ENCODE results near the gene TDRD10.

The TDRD10 gene

GRCh38 chr1:154512760-154513159, 10.7 kb downstream of the TDRD10 start:
- in situ Hi-C loops (cut with HindIII; ENCODE audit: low sequenced_read_pairs): no loop called here

- in situ Hi-C loops (cut with HindIII; ENCODE audit: low sequenced_read_pairs): no loop called here
Measured at GRCh38 chr1:154514066-154514553, 12.1 kb downstream of the TDRD10 start.

GRCh38 chr1:154517661-154518060, 15.6 kb downstream of the TDRD10 start:
- in situ Hi-C loops (cut with HindIII; ENCODE audit: low sequenced_read_pairs): no loop called here

- in situ Hi-C loops (cut with HindIII; ENCODE audit: low sequenced_read_pairs): no loop called here
Measured at GRCh38 chr1:154519591-154519991, 17.6 kb downstream of the TDRD10 start.

GRCh38 chr1:154520333-154520732, 18.3 kb downstream of the TDRD10 start:
- in situ Hi-C loops (cut with HindIII; ENCODE audit: low sequenced_read_pairs): no loop called here

GRCh38 chr1:154521695-154522094, 19.7 kb downstream of the TDRD10 start:
- in situ Hi-C loops (cut with HindIII; ENCODE audit: low sequenced_read_pairs): no loop called here

- in situ Hi-C loops (cut with HindIII; ENCODE audit: low sequenced_read_pairs): no loop called here
Measured at GRCh38 chr1:154524881-154525280, 22.9 kb downstream of the TDRD10 start.

GRCh38 chr1:154527192-154527591, 25.2 kb downstream of the TDRD10 start:
- in situ Hi-C loops (cut with HindIII; ENCODE audit: low sequenced_read_pairs): no loop called here

GRCh38 chr1:154529308-154529707, 27.3 kb downstream of the TDRD10 start:
- in situ Hi-C loops (cut with HindIII; ENCODE audit: low sequenced_read_pairs): no loop called here

GRCh38 chr1:154531950-154532349, 29.9 kb downstream of the TDRD10 start:
- in situ Hi-C loops (cut with HindIII; ENCODE audit: low sequenced_read_pairs): loop anchor here (5.0 kb wide), 1 partner anchor 90 kb away; no protein-coding TSS in a partner anchor

- in situ Hi-C loops (cut with HindIII; ENCODE audit: low sequenced_read_pairs): loop anchor here (5.0 kb wide), 1 partner anchor 92 kb away; no protein-coding TSS in a partner anchor
Measured at GRCh38 chr1:154533952-154534844, 32.2 kb downstream of the TDRD10 start.

GRCh38 chr1:154536570-154536969, 34.6 kb downstream of the TDRD10 start:
- in situ Hi-C loops (cut with HindIII; ENCODE audit: low sequenced_read_pairs): no loop called here

- in situ Hi-C loops (cut with HindIII; ENCODE audit: low sequenced_read_pairs): no loop called here
Measured at GRCh38 chr1:154539486-154540483, 37.8 kb downstream of the TDRD10 start.

GRCh38 chr1:154541231-154541630, 39.2 kb downstream of the TDRD10 start:
- in situ Hi-C loops (cut with HindIII; ENCODE audit: low sequenced_read_pairs): no loop called here

GRCh38 chr1:154546264-154547063, 44.4 kb downstream of the TDRD10 start:
- in situ Hi-C loops (cut with HindIII; ENCODE audit: low sequenced_read_pairs): no loop called here

- in situ Hi-C loops (cut with HindIII; ENCODE audit: low sequenced_read_pairs): no loop called here
Measured at GRCh38 chr1:154547105-154547732, 45.2 kb downstream of the TDRD10 start.

GRCh38 chr1:154548028-154548427, 46.0 kb downstream of the TDRD10 start:
- in situ Hi-C loops (cut with HindIII; ENCODE audit: low sequenced_read_pairs): no loop called here

- in situ Hi-C loops (cut with HindIII; ENCODE audit: low sequenced_read_pairs): no loop called here
Measured at GRCh38 chr1:154549202-154549770, 47.3 kb downstream of the TDRD10 start.

GRCh38 chr1:154550070-154550469, 48.1 kb downstream of the TDRD10 start:
- in situ Hi-C loops (cut with HindIII; ENCODE audit: low sequenced_read_pairs): no loop called here

- in situ Hi-C loops (cut with HindIII; ENCODE audit: low sequenced_read_pairs): no loop called here
Measured at GRCh38 chr1:154550657-154551056, 48.6 kb downstream of the TDRD10 start.

All from endothelial cell of hepatic sinusoid (primary cell).